GM18861 (cell line): ENCODE data around the gene DDX55.
A peak's percentile ranks its signal among the peaks of the same experiment; 100 is the strongest.
"Not testable (repeated sequence)": the region's sequence is repeated elsewhere in the genome, so short reads cannot be mapped to it uniquely, and the experiment has no call there.

Source experiments
- ATAC-seq: cut with Tn5 transposase; IDR thresholded peaks from one replicate; pipeline ENCODE4 v1.9.1; 2021; ENCODE audit not compliant: unreplicated experiment

DDX55 gene

GRCh38 chr12:123601602-123602489, at the start of gene DDX55:
DDX55 (plus strand) TSS chr12:123602099; CDS start chr12:123602149, 50 bp downstream.
- ATAC-seq = peak; percentile 83

GRCh38 chr12:123554136-123554535, 47.8 kb upstream of the DDX55 start:
- ATAC-seq = not testable (repeated sequence)

- not testable (repeated sequence) for ATAC-seq
Observed at GRCh38 chr12:123554843-123555242, 47.1 kb upstream of the DDX55 start.

GRCh38 chr12:123558487-123558886, 43.4 kb upstream of the DDX55 start:
- not testable (repeated sequence) for ATAC-seq

GRCh38 chr12:123559468-123559867, 42.4 kb upstream of the DDX55 start:
- no peak for ATAC-seq

- no peak for ATAC-seq
Observed at GRCh38 chr12:123571343-123571813, 30.5 kb upstream of the DDX55 start.

GRCh38 chr12:123572391-123572790, 29.5 kb upstream of the DDX55 start:
- no peak for ATAC-seq

GRCh38 chr12:123573870-123574269, 28.0 kb upstream of the DDX55 start:
- no peak for ATAC-seq

GRCh38 chr12:123576611-123577010, 25.3 kb upstream of the DDX55 start:
- ATAC-seq = no peak

GRCh38 chr12:123578243-123578642, 23.7 kb upstream of the DDX55 start:
- no peak for ATAC-seq

- ATAC-seq = not testable (repeated sequence)
Observed at GRCh38 chr12:123578829-123579228, 23.1 kb upstream of the DDX55 start.

- no peak for ATAC-seq
Observed at GRCh38 chr12:123580772-123581171, 21.1 kb upstream of the DDX55 start.

GRCh38 chr12:123591702-123592481, 10.0 kb upstream of the DDX55 start:
- ATAC-seq = no peak

GRCh38 chr12:123595729-123596128, 6.2 kb upstream of the DDX55 start:
- no peak for ATAC-seq

GRCh38 chr12:123597100-123597499, 4.8 kb upstream of the DDX55 start:
- no peak for ATAC-seq

GRCh38 chr12:123598522-123598921, 3.4 kb upstream of the DDX55 start:
- ATAC-seq = no peak

GRCh38 chr12:123599310-123599709, 2.6 kb upstream of the DDX55 start:
- ATAC-seq = no peak

GRCh38 chr12:123599721-123600120, 2.2 kb upstream of the DDX55 start:
- ATAC-seq = no peak

GRCh38 chr12:123602651-123603195, 824 bp downstream of the DDX55 start:
- ATAC-seq = no peak

- not testable (repeated sequence) for ATAC-seq
Observed at GRCh38 chr12:123603495-123603894, 1.6 kb downstream of the DDX55 start.

GRCh38 chr12:123607756-123608155, 5.9 kb downstream of the DDX55 start:
- no peak for ATAC-seq
